K562 (cell line): ENCODE results near the gene DAZAP1.

ENCODE experiments used
- CTCF ChIP-seq, 3 experiments: IDR thresholded peaks in 2 of 3; conservative IDR thresholded peaks in 1 of 3; 2 replicates each; pipeline ENCODE4 v1.5.1; 2011 to 2012; ENCODE audit warnings: low read length in 3 of 3, mild to moderate bottlenecking in 3 of 3, control low read depth in 2 of 3, improper control_type of control experiment in 1 of 3, inconsistent platforms in 1 of 3, low read depth in 1 of 3, mixed read lengths in 1 of 3, moderate library complexity in 1 of 3; ENCODE audit not compliant: insufficient read depth in 2 of 3
- ETV5 ChIP-seq: sonication (generic); formaldehyde crosslinking; IDR thresholded peaks from 2 replicates; pipeline ENCODE4 v1.4.0; 2020; ENCODE audit warnings: low read depth, mild to moderate bottlenecking, missing genetic modification reagents
- FOXK2 ChIP-seq, 2 experiments: fragments of 450-650 bp; IDR thresholded peaks in 1 of 2; conservative IDR thresholded peaks in 1 of 2; 2 replicates each; pipeline ENCODE4 v1.6.1; 2016; ENCODE audit warnings: low read depth in 2 of 2, mild to moderate bottlenecking in 1 of 2
- RCOR1 ChIP-seq, 2 experiments: IDR thresholded peaks; 2 replicates each; pipeline ENCODE4 v1.6.1; 2012; ENCODE audit warnings: low read depth in 2 of 2, low read length in 2 of 2, borderline replicate concordance in 1 of 2, improper control_type of control experiment in 1 of 2
- TF ChIP-seq, protein P1 (sequence below): fragments of 250-450 bp; sonication (Bioruptor Pico); IDR thresholded peaks from 2 replicates; pipeline ENCODE4 v1.5.0; 2020; ENCODE audit warnings: mild to moderate bottlenecking, borderline replicate concordance

DNA sequence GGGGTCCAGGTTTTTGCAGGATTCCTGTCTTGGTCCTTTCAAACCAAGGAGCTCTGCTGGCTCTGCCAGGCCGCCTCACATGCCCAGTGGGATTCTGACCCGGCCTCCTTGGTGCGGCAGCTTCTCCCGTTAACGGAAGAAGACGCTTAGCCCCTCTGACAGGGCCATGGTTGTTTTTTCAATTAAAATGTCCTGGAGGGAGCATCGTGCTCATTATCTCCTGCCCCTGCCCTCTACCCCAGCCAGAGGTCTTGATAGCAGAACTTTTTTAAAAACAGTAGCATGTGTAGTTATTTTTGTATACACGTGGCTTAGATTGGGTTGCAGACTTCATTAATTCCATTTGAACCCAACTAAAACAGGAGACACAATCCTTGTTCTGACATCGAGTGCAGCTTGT lies 19.4 kb downstream of the DAZAP1 start:
- TF ChIP-seq ETV5 (no peak), CTCF (IDR thresholded peaks at IDR 0.05 in 2 of 3, conservative IDR thresholded peaks at IDR 0.05 in 1 of 3; ENCODE audit: insufficient read depth in 2 of 3, low read depth in 1 of 3, low read length in 3 of 3) (no peak), FOXK2 (conservative IDR thresholded peaks at IDR 0.05 in 1 of 2, IDR thresholded peaks at IDR 0.05 in 1 of 2; ENCODE audit: low read depth in 2 of 2) (no peak), RCOR1 (IDR thresholded peaks at IDR 0.05; ENCODE audit: borderline replicate concordance in 1 of 2, low read depth in 2 of 2, low read length in 2 of 2) (no peak)
- TF ChIP-seq, protein P1, sequence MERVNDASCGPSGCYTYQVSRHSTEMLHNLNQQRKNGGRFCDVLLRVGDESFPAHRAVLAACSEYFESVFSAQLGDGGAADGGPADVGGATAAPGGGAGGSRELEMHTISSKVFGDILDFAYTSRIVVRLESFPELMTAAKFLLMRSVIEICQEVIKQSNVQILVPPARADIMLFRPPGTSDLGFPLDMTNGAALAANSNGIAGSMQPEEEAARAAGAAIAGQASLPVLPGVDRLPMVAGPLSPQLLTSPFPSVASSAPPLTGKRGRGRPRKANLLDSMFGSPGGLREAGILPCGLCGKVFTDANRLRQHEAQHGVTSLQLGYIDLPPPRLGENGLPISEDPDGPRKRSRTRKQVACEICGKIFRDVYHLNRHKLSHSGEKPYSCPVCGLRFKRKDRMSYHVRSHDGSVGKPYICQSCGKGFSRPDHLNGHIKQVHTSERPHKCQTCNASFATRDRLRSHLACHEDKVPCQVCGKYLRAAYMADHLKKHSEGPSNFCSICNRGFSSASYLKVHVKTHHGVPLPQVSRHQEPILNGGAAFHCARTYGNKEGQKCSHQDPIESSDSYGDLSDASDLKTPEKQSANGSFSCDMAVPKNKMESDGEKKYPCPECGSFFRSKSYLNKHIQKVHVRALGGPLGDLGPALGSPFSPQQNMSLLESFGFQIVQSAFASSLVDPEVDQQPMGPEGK (CRISPR knock-in tag), result no peak
